Fibroblast of pulmonary artery (primary cell): ENCODE results near the gene NT5DC1.
"Not testable (repeated sequence)": the region's sequence is repeated elsewhere in the genome, so short reads cannot be mapped to it uniquely, and the experiment has no call there.

Experiments
- DNase-seq: peaks from one replicate; pipeline ENCODE4 v3.0.0-alpha.2; 2010; ENCODE audit warnings: low read depth
- H3K4me3 ChIP-seq: replicated peaks from 2 replicates; pipeline ENCODE4 v1.5.1; 2011; ENCODE audit warnings: low read depth, mild to moderate bottlenecking, control low read depth, low read length, moderate library complexity
- CTCF ChIP-seq: IDR thresholded peaks from 2 replicates; pipeline ENCODE4 v1.5.1; 2011; ENCODE audit warnings: mild to moderate bottlenecking, control low read depth, low read length, inconsistent platforms; ENCODE audit errors: missing control alignments

NT5DC1 gene

GRCh38 chr6:116280933-116281316 lies 180.3 kb downstream of the NT5DC1 start:
- no peak overlapping the region for H3K4me3 ChIP-seq
- no peak for TF ChIP-seq CTCF
- DNase-seq: no peak

GRCh38 chr6:116282698-116283097 lies 182.0 kb downstream of the NT5DC1 start:
- TF ChIP-seq CTCF: no peak
- no peak for DNase-seq
- no peak overlapping the region for H3K4me3 ChIP-seq

GRCh38 chr6:116283191-116283590 lies 182.5 kb downstream of the NT5DC1 start:
- no peak overlapping the region for H3K4me3 ChIP-seq
- TF ChIP-seq CTCF: no peak
- DNase-seq: no peak

GRCh38 chr6:116284984-116285383 lies 184.3 kb downstream of the NT5DC1 start:
- not testable (repeated sequence) for H3K4me3 ChIP-seq, DNase-seq

GRCh38 chr6:116286773-116287358 lies 186.2 kb downstream of the NT5DC1 start:
- no peak overlapping the region for H3K4me3 ChIP-seq
- DNase-seq: no peak
- TF ChIP-seq CTCF: no peak

- peak; percentile 78 for DNase-seq
- H3K4me3 ChIP-seq: no peak overlapping the region
- peak; percentile 89 for TF ChIP-seq CTCF
These were observed 187.1 kb downstream of the NT5DC1 start for GRCh38 chr6:116287689-116288282.

GRCh38 chr6:116289876-116290275 lies 189.2 kb downstream of the NT5DC1 start:
- no peak overlapping the region for H3K4me3 ChIP-seq
- TF ChIP-seq CTCF: no peak

More at GRCh38 chr6:116289876-116290275, 189.2 kb downstream of the NT5DC1 start:
- no peak for DNase-seq
